K562 (cell line): ENCODE measurements around the gene PIKFYVE. TPM values are rescaled to one million over a fixed set of nuclear protein-coding genes. Genes with fewer than 3 reads are reported as not detected.

Experiments used
- NONO ChIP-seq, 2 experiments: fragments of 200-400 bp in 1 of 2; fragments of 450-650 bp in 1 of 2; formaldehyde crosslinking in 1 of 2; IDR thresholded peaks; 2 replicates each; pipeline ENCODE4 v1.6.1; 2017; ENCODE audit warnings: low read depth in 2 of 2, mild to moderate bottlenecking in 2 of 2, moderate library complexity in 2 of 2, low read length in 1 of 2
- PML ChIP-seq: IDR thresholded peaks from 2 replicates; pipeline ENCODE4 v1.6.1; 2012; ENCODE audit warnings: low read length, inconsistent platforms
- RBM34 ChIP-seq: fragments of 200-400 bp; formaldehyde crosslinking; IDR thresholded peaks from 2 replicates; pipeline ENCODE4 v1.6.1; 2018; ENCODE audit warnings: low read length, borderline replicate concordance; ENCODE audit not compliant: insufficient read depth
- ZBTB17 ChIP-seq: fragments of 450-650 bp; formaldehyde crosslinking; IDR thresholded peaks from 2 replicates; pipeline ENCODE4 v1.4.0; 2020; ENCODE audit warnings: mild to moderate bottlenecking
- ZNF224 ChIP-seq: sonication (generic); formaldehyde crosslinking; IDR thresholded peaks from 2 replicates; pipeline ENCODE4 v1.8.0; 2022; ENCODE audit warnings: mild to moderate bottlenecking, missing genetic modification reagents
- ZNF584 ChIP-seq: fragments of 200-800 bp; sonication (Bioruptor generic); IDR thresholded peaks from 2 replicates; pipeline ENCODE4 v1.6.1; 2016; ENCODE audit warnings: low read depth, mild to moderate bottlenecking, missing genetic modification characterization, missing compliant biosample characterization
- ZNF592 ChIP-seq: fragments of 450-650 bp; IDR thresholded peaks from 2 replicates; pipeline ENCODE4 v1.6.1; 2017; ENCODE audit warnings: antibody characterized with exemption, mild to moderate bottlenecking
- ZNF668 ChIP-seq: fragments of 250-450 bp; sonication (Bioruptor Pico); IDR thresholded peaks from 2 replicates; pipeline ENCODE4 v1.8.0; 2022; ENCODE audit warnings: mild to moderate bottlenecking, inconsistent platforms
- polyA plus RNA-seq, 8 experiments: library from polyadenylated mRNA; depleted of rRNA in 4 of 8; stranded (reverse) in 5 of 8; unstranded in 3 of 8; fragments of >200 nt; fragmentation: Nextera tagmentation in 2 of 8; fragmentation: Illumina TruSeq in 1 of 8; extraction: Ambion mirVana in 2 of 8; extraction: Trizol in 1 of 8; gene quantifications; 2 replicates each; pipeline versions ENCODE4 v1.2.1 to v1.2.3, GENCODE V29; 2011 to 2014; ENCODE audit warnings: inconsistent platforms in 1 of 8, missing spikeins in 1 of 8
- total RNA-seq, 7 experiments: library from RNA; depleted of rRNA in 6 of 7; stranded (reverse); fragments of >200 nt in 6 of 7; fragmentation: Illumina TruSeq in 2 of 7; extraction: Trizol in 2 of 7; gene quantifications; 2 replicates each; pipeline versions ENCODE4 v1.2.1 to v1.2.3, GENCODE V29; 2011 to 2021; ENCODE audit warnings: low replicate concordance in 1 of 7

The PIKFYVE gene
- total and polyA plus RNA-seq, 9 of the 15 experiments (the other 6 are each of a cell fraction or from before 2014, with no cell fraction given), result 3.6 to 25.6 (median 16.7) TPM

DNA sequence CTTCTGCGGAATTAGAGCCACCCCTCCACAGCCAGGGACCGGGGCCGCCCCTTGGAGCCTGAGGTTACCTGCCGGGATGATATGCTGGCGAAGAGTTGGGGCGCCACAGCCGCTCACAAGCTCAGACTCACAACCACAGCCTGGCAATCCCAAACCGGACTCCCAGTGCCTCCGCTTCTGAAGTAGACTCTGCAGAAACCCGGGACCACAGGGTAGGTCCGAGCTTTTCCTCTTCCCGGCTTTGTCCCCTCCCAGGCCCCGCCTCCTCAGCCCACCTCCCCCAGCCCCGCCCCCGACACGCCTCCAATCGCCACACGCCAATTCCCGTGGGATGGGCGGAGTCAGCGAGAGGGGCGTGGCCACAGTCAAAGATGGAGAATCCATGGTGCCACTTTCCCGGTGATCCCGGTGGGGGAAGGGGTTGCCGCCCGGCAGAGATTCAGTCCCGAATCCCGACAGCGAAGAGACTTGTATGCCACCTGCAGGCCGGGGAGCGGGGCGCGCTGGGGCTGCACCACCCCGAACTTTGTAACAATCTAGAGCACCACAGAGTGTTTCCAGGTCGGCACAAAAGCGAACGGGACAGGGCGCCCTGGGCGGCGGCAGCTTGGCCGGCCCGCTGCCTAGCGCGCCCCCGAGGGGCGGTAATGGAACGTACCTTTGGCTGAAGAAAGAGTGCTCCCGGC, 11.0 kb upstream of the PIKFYVE start, which contains the start of gene IDH1 (continued):
- TF ChIP-seq ZNF224, result no peak
- TF ChIP-seq ZNF584, result no peak
- TF ChIP-seq ZNF668 (CRISPR knock-in tag), result no peak
- TF ChIP-seq PML, result peak; percentile 50; the same call in 1 of the 2 replicates
- 0 out of 4 replicates have a peak, but pooled peaks of 1 of the 2 experiments have one; percentile 15 for TF ChIP-seq NONO (IDR thresholded peaks at IDR 0.05; ENCODE audit: low read depth in 2 of 2, low read length in 1 of 2)
- no peak for TF ChIP-seq RBM34
- TF ChIP-seq ZBTB17 (CRISPR knock-in tag), result 0 out of 2 replicates have a peak, but pooled peaks have one; percentile 37
- TF ChIP-seq ZNF592, result peak; percentile 26; the same call in 1 of the 2 replicates
- TF ChIP-seq, all 486 proteins: peak for 63
